ENCODE data around the gene FCN2.
"Not testable (repeated sequence)": the region's sequence is repeated elsewhere in the genome, so short reads cannot be mapped to it uniquely, and the experiment has no call there.

The FCN2 gene

DNA sequence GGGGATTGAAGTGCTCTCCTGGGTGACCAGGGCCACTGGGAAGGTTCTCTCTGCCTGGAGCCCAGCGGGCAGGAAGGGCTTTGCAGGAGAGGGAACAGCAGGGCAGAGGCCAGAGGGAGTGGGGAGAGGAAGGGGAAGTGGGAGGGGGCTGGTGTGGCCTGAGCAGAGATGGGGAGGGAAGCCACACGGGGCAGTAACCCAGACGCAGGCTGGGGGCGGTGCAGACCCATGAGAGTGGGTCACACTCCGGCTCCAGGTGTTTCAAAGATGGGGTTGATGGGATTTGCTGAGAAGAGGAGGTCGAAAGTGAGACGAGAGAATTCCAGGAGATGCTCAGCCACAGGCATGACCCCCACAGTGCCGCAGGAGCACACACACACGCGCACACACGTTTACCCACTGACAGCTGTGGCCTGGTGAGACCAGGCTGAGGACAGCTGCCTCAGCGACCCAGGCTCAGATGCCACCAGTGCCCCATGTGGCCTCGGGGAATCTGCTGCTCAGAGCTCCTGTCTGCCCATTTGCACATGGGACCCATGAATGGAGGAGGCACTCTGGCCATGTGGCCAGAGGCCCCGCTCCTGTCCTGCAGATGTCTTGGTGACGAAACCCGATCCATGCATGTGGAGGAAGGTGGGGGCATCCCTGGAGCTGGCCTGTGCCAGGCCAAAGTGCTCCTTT, 32.7 kb upstream of the FCN2 start:
- DNase-seq (ENCODE audit: low read depth), result no peak

DNA sequence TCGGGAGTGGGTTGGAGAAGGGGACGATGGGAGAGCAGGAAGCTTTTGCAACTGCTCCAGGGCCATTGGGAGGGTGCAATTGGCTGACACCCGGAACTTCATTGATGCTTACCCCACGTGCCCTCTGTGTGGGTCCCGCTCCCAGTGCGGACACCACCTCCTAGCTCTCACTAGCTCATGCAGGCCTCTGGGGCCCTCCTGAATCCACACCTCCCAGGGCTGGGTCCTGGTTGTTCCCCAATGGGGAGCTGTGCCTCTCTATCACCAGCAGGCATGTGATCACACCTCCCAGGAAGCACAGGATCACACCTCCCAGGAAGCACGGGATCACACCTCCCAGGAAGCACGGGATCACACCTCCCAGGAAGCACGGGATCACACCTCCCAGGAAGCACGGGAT, 32.1 kb upstream of the FCN2 start:
- DNase-seq (ENCODE audit: low read depth), result no peak

DNA sequence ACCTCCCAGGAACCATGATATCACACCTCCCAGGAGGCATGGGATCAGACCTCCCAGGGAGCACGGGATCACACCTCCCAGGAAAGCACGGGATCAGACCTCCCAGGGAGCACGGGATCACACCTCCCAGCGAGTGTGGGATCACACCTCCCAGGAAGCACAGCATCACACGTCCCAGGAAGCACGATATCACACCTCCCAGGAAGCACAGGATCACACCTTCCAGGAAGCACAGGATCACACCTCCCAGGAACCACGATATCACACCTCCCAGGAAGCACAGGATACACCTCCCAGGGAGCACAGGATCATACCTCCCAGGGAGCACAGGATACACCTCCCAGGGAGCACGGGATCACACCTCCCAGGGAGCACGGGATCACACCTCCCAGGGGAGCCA, 30.0 kb upstream of the FCN2 start:
- no peak for DNase-seq (ENCODE audit: low read depth)

DNA sequence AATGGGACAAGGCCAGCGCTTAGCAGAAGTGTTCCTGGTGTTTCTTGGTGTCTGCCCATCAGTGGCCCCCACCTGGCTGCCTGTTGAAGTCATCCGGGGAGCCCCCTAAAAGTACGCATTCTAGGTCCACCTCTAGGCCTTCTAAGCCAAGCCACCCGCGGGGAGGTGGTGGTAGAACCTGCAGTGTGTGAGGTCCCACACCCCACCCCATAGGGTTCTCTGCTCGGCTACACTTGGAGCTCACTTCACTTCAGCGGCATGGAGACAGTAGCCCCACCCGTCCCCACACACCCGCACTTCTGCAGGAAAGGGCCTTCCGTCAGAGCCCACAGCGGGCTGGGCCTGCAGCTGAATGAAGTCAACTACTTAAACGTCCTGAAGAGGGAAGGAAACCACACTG, 29.6 kb upstream of the FCN2 start:
- no peak for DNase-seq (ENCODE audit: low read depth)

DNA sequence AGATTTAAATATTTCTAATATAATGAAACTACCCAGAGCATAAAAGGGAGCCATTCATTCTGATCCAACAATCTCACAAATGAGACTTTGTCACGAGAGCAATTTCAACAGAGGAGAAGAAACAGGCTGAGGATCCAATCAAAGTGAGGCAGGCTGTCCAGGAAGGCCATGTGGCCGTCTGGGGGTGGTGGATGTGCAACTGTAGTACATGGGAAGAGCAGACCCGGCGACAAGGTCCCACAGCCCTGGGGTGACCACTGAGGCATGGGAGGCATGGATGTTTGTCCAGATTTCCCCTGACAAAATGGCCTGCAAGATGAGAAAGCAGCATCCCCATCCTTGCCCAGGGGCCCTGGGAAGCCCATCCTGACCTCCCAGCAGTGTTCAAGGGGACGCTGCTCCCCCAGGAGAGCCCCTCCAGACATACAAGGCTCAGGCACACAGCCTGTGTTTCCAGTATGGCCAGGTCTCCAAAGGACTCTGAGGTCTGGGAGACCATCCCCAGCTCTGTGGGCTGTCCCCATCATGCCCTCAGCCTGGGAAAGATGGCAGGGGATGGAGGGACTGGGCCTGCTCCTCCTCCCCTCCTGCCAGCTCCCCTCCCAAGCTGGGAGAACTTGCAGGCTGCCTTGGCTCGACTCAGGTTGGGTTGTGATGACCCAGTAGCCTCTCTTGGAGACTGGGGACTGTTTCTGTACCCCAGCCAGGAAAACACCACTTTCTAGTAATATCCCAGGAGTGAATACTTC, 27.5 kb upstream of the FCN2 start:
- DNase-seq (ENCODE audit: low read depth), result no peak

DNA sequence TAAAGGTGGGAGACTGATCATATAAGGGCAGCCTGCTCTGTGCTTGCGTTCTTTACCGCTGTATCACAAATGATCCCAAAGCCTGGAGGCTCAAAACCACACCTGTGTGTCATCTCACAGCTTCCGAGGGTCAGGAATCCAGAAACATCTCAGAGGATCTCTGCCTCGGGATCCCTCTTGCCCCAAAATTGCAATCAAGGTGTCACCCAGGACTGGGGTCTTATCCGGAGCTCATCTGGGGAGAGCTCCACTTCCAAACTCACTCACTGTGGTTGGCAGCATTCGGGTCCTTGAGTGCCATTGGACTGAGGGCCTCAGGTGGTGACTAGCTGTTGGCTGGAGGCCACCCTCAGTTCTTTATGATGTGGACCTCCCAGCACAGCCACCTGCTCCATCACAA, 26.7 kb upstream of the FCN2 start:
- no peak for DNase-seq (ENCODE audit: low read depth)

DNA sequence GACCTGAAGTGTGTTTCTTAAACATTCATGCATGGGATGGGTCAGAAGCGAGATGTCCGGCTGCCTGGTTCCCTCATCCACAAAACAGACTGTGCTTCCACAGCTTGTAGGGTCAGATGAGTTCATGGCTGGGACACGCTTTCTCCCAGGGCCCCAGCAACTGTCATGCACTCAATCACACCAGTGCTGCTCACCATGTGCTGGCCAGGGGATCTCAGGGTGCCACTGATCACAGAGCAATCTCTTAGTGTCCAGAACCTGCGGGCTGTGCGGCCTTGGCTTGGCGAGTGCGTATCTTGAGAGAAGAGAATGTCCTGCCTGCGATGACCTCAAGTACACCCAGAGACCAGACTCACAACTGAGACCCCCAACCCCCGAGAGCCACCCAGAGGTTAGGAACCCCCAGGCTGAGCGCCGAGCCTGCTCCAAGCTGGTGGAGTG, 26.0 kb upstream of the FCN2 start:
- no peak for DNase-seq (ENCODE audit: low read depth)

DNA sequence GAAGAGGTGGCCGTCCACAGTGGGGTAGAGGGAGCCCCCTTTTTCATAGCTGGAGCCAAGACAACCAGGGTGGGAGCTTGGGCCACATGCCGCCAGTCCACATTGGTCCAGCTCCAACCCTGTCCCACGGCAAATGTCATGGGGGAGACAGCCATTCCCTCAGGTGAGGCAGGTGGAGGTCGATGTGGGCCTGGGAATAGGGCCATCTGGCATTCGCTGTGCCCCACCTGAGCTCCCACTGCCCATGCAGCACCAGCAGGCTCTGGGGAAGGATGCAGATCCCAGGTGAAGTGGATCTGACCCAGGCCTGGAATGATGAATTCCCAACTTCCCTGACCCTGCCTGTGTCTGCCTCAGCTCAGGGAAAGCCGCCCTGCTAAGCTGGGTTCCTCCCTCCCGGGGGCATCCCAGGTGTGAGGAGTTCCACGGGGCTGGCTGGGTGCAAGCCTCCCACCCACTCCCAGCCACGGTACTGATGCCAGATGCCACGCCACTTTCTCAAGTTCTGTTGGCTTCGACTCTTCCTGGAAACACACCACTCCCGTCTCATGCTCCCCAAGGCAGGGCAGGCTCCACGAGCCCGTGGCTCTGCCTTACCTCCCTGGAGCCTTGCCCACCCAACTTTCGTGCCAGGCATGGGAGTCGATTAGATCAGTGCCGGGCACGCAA, 25.2 kb upstream of the FCN2 start:
- no peak for DNase-seq (ENCODE audit: low read depth)

DNA sequence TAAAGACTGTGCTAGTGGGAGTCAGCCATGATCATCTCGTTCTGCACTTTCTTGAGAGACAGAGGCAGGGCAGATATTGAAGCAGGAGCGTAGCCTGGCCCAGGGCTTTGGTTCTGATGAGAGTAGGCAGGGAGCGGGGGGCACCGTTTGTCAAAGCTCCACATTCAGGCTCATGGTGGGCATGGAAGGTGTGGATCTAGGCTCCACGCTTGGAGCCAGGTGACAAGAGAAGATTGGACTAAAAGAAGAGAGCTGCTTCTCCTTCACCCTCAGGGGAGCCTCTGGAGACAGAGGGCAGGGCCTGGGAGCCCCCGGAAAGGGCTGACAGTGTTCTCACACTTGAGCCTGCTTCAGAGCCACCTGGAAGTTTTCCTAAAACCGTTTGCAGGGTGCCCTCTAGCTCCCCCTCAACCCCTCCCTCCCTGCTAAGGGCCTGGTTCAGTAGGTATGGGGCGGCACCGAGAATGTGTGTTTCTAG, 24.7 kb upstream of the FCN2 start:
- no peak for DNase-seq (ENCODE audit: low read depth)

DNA sequence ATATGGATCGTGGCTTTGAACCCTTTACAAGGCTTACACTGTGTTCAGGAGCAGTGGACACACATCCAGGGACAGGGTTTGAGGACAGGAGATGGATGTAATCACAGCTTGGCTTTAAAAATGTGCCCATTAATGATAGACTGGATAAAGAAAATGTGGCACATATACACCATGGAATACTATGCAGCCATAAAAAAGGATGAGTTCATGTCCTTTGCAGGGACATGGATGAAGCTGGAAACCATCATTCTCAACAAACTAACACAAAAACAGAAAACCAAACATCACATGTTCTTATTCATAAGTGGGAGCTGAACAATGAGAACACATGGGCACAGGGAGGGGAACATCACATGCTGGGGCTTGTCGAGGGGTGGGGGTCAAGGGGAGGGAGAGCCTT, 23.2 kb upstream of the FCN2 start:
- DNase-seq (ENCODE audit: low read depth), result not testable (repeated sequence)

DNA sequence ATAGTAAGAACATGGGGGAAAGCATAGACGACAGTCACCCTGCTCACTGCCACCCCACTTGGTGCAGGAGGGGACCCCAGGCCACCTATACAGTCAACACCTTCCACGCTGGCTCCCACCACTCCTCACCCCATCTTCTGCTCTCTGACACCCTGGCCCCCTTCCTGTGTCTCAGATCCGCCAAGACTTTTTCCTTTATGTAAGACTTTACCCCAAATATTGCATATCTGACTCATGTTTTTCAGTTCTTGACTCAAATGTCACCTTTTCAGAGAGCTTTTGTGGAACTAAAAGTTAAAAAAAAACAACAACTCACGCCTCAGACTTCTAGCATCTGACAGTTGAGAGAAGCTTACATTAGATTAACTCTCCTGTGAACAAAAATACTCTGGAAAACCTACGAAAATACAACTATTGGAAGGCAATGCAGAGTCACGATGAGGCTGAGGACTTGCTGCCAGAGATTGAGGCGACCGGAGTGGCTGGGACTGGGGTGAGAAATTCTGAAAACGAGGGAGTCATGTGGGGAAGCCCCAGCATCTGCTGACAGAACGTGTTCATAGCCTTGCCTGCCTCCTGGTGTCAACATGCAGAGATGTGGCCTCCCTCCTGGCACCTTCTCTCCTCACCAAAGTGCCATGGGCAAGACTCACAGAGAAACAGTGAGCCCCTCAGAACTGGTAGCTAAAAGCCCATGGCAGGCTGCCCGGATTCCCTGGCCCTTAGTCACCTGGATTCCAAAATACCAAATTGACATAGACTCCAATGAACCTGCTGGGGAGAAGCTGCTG, 22.4 kb upstream of the FCN2 start:
- peak; percentile 18 for DNase-seq (ENCODE audit: low read depth)

DNA sequence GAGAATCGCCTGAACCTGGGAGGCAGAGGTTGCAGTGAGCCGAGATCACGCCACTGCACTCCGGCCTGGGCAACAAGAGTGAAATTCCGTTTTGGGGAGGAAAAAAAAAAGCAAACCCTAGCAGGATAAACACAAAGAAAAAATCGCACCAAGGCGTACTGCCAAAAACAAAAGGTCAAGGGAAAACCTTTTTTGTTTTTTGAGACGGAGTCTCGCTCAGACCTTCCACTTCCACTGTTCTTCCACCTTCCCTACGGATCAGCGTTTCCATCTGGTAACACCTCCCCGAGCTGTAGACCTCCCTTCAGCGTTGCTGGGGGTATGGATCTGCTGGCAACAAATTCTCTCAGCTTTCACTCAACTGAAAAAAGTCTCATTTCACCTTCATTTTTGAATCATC, 20.1 kb upstream of the FCN2 start:
- no peak for DNase-seq (ENCODE audit: low read depth)

DNA sequence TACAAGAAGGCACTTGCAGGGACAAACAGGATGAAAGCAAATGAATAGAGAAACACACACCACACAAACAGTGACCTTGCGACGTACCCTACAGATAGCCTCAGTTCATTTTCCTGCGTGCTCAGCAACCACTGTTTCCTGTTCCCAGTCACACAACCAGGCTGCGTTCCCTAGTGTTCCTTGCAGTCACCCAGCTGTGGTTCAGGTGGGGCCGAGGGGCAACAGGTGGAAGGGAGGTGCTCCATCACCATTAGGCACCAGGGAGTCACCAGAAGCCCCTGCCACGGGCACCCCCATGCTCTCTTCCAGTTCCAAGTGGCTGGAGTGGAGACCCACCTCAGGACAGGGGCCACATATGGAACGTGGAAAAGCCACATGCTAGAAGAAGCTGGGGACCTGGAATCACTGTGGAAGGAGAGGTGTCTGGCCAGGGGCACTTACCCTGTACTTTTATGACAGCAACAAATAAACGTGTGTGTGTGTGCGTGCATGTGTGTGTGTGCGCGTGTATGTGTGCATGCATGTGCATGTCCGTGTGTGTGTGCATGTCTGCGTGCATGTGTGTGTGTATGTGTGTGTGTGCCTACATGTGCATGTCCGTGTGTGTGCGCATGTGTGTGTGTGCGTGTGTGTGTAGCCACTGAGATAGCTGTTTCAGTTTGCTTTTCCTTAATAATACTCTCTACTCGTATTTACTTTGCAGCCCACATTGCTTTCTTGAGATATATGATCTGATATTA, 18.8 kb upstream of the FCN2 start:
- no peak for DNase-seq (ENCODE audit: low read depth)

DNA sequence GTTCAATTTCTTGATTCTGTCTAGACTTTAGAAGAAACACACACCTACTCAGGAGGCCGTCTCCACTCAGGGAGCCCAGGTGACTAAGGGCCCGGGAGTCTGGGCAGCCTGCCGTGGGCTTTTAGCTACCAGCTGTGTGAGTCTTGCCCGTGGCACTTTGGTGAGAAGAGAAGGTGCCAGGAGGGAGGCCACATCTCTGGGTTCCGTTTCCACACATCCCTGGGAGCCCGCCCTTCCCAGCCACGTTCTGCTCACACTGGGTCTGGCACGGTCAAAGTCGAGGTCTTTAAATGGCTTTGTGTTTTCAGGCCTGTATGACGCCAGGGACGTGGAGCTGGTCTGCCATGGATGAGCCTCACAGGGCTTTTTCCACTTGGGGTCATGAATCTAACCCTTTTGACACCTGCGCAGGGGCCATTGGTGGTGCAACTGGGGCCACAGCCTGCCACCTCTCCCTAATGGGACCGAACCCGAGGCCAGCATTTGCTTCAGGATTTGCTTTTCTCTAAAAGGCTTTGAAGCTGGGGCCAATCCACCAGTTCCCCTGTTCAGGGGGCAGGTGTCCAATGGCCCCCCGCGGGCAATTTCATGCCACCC, 17.2 kb upstream of the FCN2 start:
- DNase-seq (ENCODE audit: low read depth), result no peak

DNA sequence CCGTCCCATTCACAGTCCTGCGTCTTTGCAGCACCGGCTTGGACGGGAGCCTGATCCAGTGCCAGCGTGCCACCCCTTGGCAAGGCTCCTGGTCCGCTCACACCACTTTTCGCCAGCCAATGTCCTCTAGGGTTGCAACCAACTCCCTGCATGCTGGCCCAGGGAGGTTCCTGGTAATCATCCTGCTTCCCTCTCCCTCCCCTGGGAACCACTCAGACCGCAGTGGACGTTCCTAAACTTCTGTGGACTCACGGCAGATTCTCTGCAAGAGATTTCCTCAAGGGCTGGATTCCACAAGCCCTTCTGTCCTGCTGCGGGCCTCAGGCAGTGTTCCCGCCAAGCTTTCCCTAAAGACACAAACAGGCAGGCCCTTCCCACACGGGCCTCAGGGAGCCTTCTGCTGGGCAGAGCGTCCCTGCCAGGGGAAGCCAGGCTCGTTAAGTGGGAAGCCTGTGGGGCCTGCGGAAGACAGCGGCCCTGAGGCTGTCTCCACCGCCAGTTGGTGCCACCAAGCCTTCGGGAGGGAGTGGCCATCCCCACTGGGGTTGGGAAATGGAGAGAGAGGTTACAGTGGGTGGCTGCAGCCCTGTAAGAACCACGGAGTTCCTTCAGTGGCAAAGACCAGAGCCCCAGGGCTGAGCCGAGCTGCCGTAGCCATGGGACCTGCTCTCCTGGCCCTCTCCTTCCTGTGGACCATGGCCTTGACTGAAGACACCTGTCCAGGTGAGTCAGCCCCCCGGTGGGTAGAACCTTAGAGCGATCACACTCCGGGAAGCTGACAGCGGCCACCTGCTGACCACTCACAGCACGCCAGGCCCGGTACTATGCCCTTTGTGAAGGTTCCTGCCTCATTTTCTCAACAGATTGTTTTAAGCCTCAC, 16.4 kb upstream of the FCN2 start:
- no peak for DNase-seq (ENCODE audit: low read depth)

DNA sequence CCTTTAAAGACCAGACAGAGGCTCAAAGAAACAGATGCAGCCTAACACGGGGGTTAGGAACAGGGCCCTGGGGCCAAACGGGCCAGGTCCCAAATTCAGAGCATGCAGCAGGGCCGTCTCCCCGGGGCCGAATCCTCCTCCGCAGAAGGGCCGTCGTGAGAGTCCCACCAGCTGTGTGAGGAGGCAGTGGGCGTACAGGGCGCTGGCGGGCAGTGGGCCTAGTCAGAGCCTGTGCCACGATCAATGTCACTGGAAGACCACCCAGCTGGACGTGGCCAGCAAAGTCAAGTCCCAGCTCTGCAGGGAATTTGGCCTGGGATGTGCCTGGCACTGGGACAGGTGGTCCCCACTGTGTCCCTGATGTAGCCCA, 15.8 kb upstream of the FCN2 start:
- no peak for DNase-seq (ENCODE audit: low read depth)

DNA sequence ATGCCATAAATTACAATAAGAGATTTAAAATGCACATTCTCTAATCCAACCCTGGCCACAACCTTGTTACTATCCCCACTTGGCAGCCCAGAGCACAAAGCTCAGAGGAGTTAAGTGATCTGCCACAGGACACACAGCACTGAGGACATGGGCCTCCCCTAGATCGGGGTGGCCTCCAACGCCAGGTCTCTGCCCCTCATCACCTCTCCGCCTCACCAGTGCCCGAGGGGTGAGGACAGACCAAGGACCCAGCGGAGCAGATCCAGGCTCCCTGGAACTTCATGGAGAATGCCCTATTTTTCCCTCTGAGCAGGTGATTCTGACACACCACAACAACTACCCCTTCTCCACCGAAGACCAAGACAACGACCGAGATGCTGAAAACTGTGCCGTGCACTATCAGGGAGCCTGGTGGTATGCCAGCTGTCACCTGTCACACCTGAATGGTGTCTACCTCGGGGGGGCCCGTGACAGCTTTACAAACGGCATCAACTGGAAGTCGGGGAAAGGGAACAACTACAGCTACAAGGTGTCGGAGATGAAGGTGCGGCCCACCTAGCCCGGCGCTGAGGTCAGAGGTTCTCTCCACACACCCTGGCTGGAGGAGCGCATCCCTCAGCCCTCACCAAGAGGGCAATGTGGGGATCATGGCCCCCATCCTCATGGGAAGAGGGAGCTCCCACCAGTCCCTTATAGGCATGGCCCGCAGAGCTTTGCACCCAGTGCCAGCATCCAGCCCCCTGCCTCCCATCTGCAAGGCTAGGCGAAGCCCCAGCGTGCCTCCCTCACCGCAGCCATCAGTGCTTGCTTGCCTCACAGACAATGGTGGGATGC, 12.5 kb upstream of the FCN2 start:
- DNase-seq (ENCODE audit: low read depth), result no peak

DNA sequence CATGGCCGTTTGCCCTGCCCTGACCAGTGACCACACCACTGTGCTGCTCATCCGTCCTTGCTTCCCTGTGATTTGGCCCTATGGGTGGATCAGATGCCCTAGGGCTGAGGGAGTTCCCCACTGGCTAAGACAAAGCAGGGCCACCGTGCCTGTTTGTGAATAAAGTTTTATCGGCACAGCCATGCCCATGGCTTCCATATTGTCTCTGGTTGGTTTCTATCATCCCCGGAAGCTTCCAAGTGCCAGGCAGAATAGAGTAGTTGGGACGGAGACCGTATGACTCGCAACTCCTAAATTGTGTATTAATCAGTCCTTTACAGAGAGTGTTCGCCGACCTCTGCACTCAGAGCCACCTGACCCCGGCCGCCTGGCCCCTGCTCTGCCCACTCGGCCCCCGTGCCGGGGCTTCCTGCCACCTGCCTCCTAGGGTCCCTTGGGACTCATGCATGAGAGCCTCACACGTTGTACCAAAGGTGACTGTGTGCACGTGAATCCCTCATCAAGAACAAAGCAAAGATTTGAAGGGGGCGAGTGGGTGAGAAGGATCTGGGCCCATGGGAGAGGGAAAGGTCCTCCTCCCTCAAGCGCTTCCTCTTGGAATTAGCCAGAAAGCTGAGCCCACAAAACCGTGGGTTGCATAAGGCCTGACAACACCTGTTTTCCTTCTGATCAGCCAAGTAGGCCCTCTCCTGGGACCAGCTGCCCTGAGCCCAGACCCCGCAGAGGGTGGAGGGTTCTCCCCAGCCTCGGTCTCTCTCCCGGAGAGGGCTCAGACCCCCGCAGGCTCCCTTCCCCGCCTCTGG, 11.7 kb upstream of the FCN2 start:
- DNase-seq (ENCODE audit: low read depth), result no peak

Measured in activated T-cell treated with anti-CD3 and anti-CD28 coated beads for 24 hours (primary cell).